Skin of body (tissue), 2 donors: Measurements from ENCODE around the gene POMP. TPM values are rescaled to one million over a fixed set of nuclear protein-coding genes. Genes with fewer than 3 reads are reported as not detected.
"Not testable (repeated sequence)": the region's sequence is repeated elsewhere in the genome, so short reads cannot be mapped to it uniquely, and the experiment has no call there.

Experiments used
- DNase-seq: peaks from one replicate; lab custom pipeline; 2025; lab: John Stamatoyannopoulos, UW
- total RNA-seq: library from RNA; depleted of rRNA; stranded (reverse); fragments of >200 nt; gene quantifications from one replicate; pipeline ENCODE4 v1.2.3, GENCODE V29; 2014

POMP gene
- total RNA-seq, 1 donor from 2014 or later, result 40.6 TPM

GRCh38 chr13:28693605-28694491 is 34.9 kb downstream of the POMP start:
- not testable (repeated sequence) for DNase-seq

- DNase-seq, result no peak
Measured at GRCh38 chr13:28697441-28697840, 38.5 kb downstream of the POMP start.

GRCh38 chr13:28699246-28699645 is 40.3 kb downstream of the POMP start:
- no peak for DNase-seq

- no peak for DNase-seq
Measured at GRCh38 chr13:28704282-28704681, 45.4 kb downstream of the POMP start.

GRCh38 chr13:28704919-28705318 is 46.0 kb downstream of the POMP start:
- DNase-seq, result no peak

- DNase-seq, result peak; percentile 51
Measured at GRCh38 chr13:28705461-28706083, 46.6 kb downstream of the POMP start.

- DNase-seq, result peak; percentile 87
Measured at GRCh38 chr13:28707629-28708427, 48.9 kb downstream of the POMP start.

GRCh38 chr13:28710161-28710560 is 51.2 kb downstream of the POMP start:
- DNase-seq, result no peak

GRCh38 chr13:28714651-28715050 is 55.7 kb downstream of the POMP start:
- no peak for DNase-seq

GRCh38 chr13:28716511-28716910 is 57.6 kb downstream of the POMP start:
- no peak for DNase-seq

- DNase-seq, result no peak
Measured at GRCh38 chr13:28717170-28717569, 58.2 kb downstream of the POMP start.

- DNase-seq, result no peak
Measured at GRCh38 chr13:28718196-28718542, 59.2 kb downstream of the POMP start.

- peak; percentile 83 for DNase-seq
Measured at GRCh38 chr13:28718543-28719226, 59.8 kb downstream of the POMP start, which contains the start of gene SLC46A3. Gene SLC46A3, minus strand, starts transcription at chr13:28718970. Its CDS starts 972 bp downstream, at chr13:28717998.

- peak; percentile 2 for DNase-seq
Measured at GRCh38 chr13:28719227-28720055, 60.5 kb downstream of the POMP start.

- no peak for DNase-seq
Measured at GRCh38 chr13:28723806-28724205, 64.9 kb downstream of the POMP start.

- DNase-seq, result no peak
Measured at GRCh38 chr13:28725046-28725610, 66.2 kb downstream of the POMP start.
